ENCODE data around the gene TTLL10.
"Not testable (repeated sequence)": the region's sequence is repeated elsewhere in the genome, so short reads cannot be mapped to it uniquely, and the experiment has no call there.

DNA sequence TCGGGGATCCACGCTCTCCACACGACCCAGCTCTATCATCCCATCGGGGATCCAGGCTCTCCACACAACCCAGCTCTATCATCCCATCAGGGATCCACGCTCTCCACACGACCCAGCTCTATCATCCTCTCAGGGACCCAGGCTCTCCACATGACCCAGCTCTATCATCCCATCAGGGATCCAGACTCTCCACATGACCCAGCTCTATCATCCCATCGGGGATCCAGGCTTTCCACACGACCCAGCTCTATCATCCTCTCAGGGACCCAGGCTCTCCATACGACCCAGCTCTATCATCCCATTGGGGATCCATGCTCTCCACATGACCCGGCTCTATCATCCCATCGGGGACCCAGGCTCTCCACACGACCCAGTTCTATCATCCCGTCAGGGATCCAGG, 21.2 kb upstream of the TTLL10 start:
- TF ChIP-seq POLR2A, POLR2AphosphoS5 (IDR thresholded peaks at IDR 0.05; ENCODE audit: low read depth, low read length): not testable (repeated sequence)
